Activated naive CD8-positive, alpha-beta T cell treated with anti-CD3 and anti-CD28 coated beads, Interleukin-2, amount 10 ng/mL, durations not matched to agents 7 days and 5 days (primary cell): ENCODE results near the gene ANKRD11. TPM values are rescaled to one million over a fixed set of nuclear protein-coding genes. Genes with fewer than 3 reads are reported as not detected.

Source experiments
- ATAC-seq: fragments of 150-1000 bp; cut with Tn5 transposase; one replicate; pipeline ENCODE4 v1.10.0; 2021; ENCODE audit warnings: low read depth, moderate library complexity
- POLR2A ChIA-PET: fragments of 350-600 bp; sonication (Branson Sonifier 250); formaldehyde crosslinking; loops from one replicate; lab custom pipeline; 2021; ENCODE audit warnings: antibody characterized with exemption; lab: Charles Lee
- DNase-seq: peaks from one replicate; pipeline ENCODE4 v3.0.0; 2021
- H3K27ac Mint-ChIP-seq: one replicate; pipeline ENCODE4 v1.8.0; 2022; ENCODE audit warnings: mild to moderate bottlenecking, mixed read lengths
- H3K27me3 Mint-ChIP-seq: one replicate; pipeline ENCODE4 v1.8.0; 2022; ENCODE audit warnings: mild to moderate bottlenecking, moderate library complexity, mixed read lengths
- H3K36me3 Mint-ChIP-seq: one replicate; pipeline ENCODE4 v1.8.0; 2021; ENCODE audit warnings: mild to moderate bottlenecking, mixed read lengths
- H3K4me1 Mint-ChIP-seq: one replicate; pipeline ENCODE4 v1.8.0; 2021; ENCODE audit warnings: mixed read lengths
- H3K4me3 Mint-ChIP-seq: one replicate; pipeline ENCODE4 v1.8.0; 2022; ENCODE audit warnings: mild to moderate bottlenecking, moderate library complexity, mixed read lengths
- H3K9me3 Mint-ChIP-seq: one replicate; pipeline ENCODE4 v1.8.0; 2021; ENCODE audit warnings: mixed read lengths
- total RNA-seq, 2 experiments: library from RNA; stranded (reverse); gene quantifications; one replicate each; pipeline ENCODE4 v1.2.3, GENCODE V29; 2021

Gene ANKRD11
- total RNA-seq, 2 experiments from 2014 or later, result 213 to 217 TPM

DNA sequence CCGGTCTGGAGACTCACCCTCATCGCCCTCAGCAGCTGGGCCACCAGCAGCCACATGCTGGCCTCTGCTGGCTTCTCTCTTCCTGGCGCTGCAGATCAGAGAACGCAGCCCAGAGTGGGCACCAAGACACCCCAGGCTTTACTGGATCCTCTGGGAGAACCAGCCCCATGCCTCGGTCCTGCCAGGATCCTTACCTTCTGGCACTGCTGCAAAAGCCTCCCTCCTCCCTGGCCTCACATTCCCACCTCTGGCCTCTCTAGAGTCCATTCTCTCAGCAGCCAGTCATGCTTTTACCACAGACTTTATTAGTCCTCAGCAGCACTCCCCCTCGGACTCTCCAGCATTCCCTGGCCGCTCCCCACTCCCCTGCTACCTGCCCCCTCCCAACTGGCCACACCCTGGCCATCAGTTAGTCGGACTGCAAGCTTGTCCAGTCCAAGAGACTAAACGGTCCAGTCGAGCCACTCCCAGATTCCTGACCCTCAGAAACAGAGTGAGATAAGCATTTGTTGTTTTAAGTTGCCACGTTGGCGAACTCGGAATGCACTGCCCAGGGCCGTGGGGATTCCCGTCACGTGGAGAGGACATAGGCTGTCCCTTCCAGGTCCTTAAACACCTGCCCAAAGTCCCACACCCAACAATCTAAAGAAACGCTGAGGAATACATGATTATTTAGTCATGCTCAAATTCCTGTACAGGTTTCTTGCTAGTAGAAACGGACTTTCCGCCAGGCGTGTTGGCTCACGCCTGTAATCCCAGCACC is 11.9 kb upstream of the ANKRD11 start:
- POLR2A ChIA-PET, result interaction anchor here (1.2 kb wide), 1 partner anchor 13 kb away, joined by 4 read pairs; no protein-coding TSS in a partner anchor
- ATAC-seq, result no peak
- H3K4me3 Mint-ChIP-seq, result no peak overlapping the region

DNA sequence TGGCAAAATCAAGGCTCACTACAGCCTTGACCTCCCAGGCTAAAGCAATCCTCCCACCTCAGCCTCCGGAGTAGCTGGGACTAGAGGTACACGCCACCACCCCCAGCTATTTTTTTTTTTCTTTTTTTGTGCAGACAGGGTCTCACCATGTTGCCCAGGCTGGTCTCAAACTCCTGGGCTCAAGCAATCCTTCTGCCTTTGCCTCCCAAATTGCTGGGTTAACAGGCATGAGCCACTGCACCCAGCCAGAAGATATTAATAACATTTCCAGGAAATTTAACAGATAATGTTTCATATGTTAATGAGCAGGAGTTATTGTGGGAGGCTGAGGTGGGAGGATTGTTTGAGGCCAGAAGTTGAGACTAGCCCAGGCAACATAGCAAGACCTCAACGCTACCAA is 9.4 kb upstream of the ANKRD11 start:
- Mint-ChIP-seq H3K9me3 (no peaks in the 10 kb centered on the region), H3K27me3 (no peaks in the 10 kb centered on the region), H3K36me3 (no peaks in the 10 kb centered on the region), H3K27ac (no peak overlapping the region), H3K4me3 (no peak overlapping the region), H3K4me1 (peaks cover 4% of the 10 kb centered on the region)
- POLR2A ChIA-PET, result interaction anchor here (0.5 to 0.6 kb wide), 2 partner anchors 9 to 531 kb away, joined by 3 read pairs; no protein-coding TSS in a partner anchor
- no peak for DNase-seq
- ATAC-seq, result no peak

More for the DNA sequence above, 11.9 kb upstream of the ANKRD11 start:
- H3K27me3 Mint-ChIP-seq, result no peaks in the 10 kb centered on the region
- no peaks in the 10 kb centered on the region for H3K9me3 Mint-ChIP-seq
- H3K27ac Mint-ChIP-seq, result no peak overlapping the region
- H3K36me3 Mint-ChIP-seq, result no peaks in the 10 kb centered on the region
- DNase-seq, result no peak
- H3K4me1 Mint-ChIP-seq, result peaks cover 23% of the 10 kb centered on the region

DNA sequence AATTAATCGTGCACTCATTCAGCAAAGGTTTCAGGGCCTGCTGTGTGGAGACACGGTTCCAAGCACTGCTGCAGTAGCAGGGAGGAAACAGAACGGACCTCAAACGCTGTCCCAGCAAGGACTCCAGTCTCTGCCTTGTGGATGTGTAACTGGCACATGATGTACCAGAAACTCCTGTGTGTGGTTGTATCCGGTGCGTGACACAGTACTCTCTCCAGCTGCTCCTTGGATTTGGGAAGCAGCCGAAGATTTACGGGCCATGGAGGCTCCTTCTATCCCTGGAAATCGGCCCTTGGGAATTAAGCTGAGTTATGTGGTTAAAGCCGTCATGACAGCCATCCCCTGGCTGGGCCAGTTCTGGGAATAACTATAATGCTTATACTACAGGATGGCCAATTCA is 8.5 kb upstream of the ANKRD11 start:
- Mint-ChIP-seq H3K4me3 (no peak overlapping the region), H3K4me1 (peaks cover 1% of the 10 kb centered on the region), H3K27ac (no peak overlapping the region), H3K9me3 (no peaks in the 10 kb centered on the region), H3K27me3 (no peaks in the 10 kb centered on the region), H3K36me3 (no peaks in the 10 kb centered on the region)
- ATAC-seq (no peak), DNase-seq (no peak)
- POLR2A ChIA-PET, result no interaction called here

DNA sequence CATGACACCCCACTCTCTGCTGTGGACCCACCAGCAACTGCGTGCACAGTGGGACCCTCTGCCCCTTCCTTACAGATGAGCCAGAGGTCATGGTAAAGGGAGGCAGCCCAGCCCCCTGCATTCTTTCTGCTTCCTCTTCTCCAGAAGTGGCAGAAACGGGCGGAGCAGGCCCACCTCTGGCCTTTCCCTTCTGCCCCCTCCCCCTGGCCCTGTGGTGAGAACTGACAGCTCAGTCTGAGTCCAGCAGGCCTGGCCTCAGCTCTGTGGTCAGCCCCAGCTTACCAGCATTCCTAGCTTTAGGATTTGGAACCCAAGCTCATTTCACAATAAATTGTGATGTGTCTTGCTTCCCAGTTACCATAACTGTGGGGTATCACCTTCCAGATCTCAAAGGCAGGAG is 4.8 kb upstream of the ANKRD11 start:
- ATAC-seq (no peak), DNase-seq (no peak)
- H3K4me3 Mint-ChIP-seq, result no peak overlapping the region
- H3K36me3 Mint-ChIP-seq, result no peaks in the 10 kb centered on the region
- no peaks in the 10 kb centered on the region for H3K9me3 Mint-ChIP-seq
- no peaks in the 10 kb centered on the region for H3K27me3 Mint-ChIP-seq
- POLR2A ChIA-PET, result interaction anchor here (1.1 to 2.7 kb wide), 3 partner anchors 10 to 248 kb away, joined by 3 to 8 read pairs (median 4); partner anchors contain the start of gene SPG7
- no peak overlapping the region for H3K27ac Mint-ChIP-seq
- peaks cover 15% of the 10 kb centered on the region for H3K4me1 Mint-ChIP-seq

DNA sequence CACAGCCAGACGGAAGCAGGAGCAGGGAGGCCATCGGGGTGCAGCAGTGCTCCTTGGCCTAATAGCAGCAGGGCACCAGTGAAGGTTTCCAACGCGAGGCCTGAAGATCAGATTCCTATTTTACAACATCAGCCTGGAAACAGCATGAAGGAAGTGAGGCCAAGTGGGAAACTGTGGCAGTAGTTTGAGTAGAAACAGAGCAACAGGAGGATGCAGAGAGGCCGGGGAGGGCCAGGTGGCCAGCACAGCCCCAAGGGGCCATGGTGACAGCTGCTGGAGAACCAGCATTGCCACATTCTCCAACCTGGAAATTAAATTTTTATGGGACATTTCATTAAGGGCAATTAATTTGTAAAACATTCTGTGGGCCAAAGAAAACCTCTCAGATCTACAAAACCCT is 3.4 kb upstream of the ANKRD11 start:
- Mint-ChIP-seq H3K4me3 (no peak overlapping the region), H3K27ac (peak overlapping the region; percentile 35)
- no peak for ATAC-seq

DNA sequence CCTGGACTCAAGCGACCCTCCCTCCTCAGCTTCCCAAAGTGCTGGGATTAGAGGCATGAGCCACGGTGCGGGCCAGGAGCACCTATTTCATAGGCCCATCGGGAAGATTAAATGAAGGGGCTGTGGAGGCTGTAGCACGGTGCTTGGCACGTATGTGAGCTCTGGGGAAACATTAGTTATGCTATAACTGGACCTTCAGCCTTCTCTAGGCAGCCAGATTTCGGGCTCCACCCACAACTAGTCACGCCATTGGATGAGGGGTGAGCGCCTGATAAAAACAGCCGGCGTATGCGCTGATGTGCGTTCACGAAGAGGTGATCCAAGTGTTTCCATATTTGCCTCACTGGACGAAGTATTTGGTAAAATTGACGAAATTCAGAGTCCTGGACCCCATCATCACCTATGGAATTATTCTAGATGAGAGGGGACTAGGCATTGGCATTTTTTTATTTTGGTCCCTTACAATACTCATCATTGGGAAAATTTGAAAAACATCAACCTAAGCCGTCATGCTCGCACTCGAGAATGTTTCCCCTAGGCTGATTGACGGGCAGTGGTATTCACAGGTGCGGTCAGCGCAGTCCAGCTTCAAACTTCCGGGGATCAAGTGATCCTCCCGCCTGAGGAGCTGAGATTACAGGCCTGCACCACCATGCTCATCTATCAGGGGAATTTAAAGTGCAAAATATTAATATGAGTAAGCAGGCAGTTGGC is 1.8 kb upstream of the ANKRD11 start:
- peak overlapping the region; percentile 94 for H3K27ac Mint-ChIP-seq
- H3K4me1 Mint-ChIP-seq, result peaks cover 29% of the 10 kb centered on the region
- H3K27me3 Mint-ChIP-seq, result no peaks in the 10 kb centered on the region
- ATAC-seq, result no peak
- DNase-seq, result no peak
- POLR2A ChIA-PET, result interaction anchor here (5.9 kb wide), 1 partner anchor 15 kb away, joined by 88 read pairs; the partner anchor contains the start of gene SPG7
- H3K9me3 Mint-ChIP-seq, result no peaks in the 10 kb centered on the region
- H3K4me3 Mint-ChIP-seq, result peak overlapping the region; percentile 91
- H3K36me3 Mint-ChIP-seq, result peaks cover 9% of the 10 kb centered on the region

More for the DNA sequence above, 3.4 kb upstream of the ANKRD11 start:
- Mint-ChIP-seq H3K9me3 (no peaks in the 10 kb centered on the region), H3K4me1 (peaks cover 18% of the 10 kb centered on the region), H3K36me3 (peaks cover 4% of the 10 kb centered on the region), H3K27me3 (no peaks in the 10 kb centered on the region)
- POLR2A ChIA-PET, result no interaction called here
- no peak for DNase-seq

DNA sequence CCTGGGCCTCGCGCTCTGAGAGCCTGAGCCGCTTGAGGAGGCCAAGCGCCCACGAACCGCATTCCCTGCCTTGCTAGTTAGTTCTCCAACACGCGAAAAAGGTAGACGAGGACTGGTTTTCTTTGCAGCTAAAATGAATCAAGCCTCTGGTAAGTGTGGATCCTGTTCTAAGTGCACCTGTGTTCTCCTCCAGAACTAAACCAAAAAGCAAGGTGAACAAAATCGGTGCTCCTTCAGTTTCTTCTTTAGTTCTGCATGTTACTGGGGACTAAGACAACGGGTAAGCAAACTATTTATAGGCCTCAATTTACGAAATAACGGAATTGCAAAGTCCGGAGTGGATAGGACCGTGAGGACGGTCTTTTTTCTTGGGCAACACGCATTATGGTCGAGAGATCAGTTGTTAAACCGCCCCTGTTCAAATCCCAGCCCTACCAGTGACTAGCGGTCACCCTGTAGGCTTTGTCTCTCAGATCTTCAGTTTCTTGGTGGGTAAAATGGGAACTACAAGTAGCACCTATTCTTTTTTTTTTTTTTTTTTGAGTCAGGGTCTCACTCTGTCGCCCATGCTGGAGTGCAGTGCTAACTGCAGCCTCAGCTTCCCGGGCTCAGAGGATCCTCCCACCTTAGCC is 993 bp upstream of the ANKRD11 start:
- DNase-seq (no peak), ATAC-seq (no peak)
- H3K27me3 Mint-ChIP-seq, result no peaks in the 10 kb centered on the region
- H3K27ac Mint-ChIP-seq, result peak overlapping the region; percentile 94
- POLR2A ChIA-PET, result interaction anchor here (0.7 to 5.9 kb wide), 3 partner anchors 8 to 45 kb away, joined by 3 to 88 read pairs (median 3); partner anchors contain the start of gene SPG7
- H3K36me3 Mint-ChIP-seq, result peaks cover 12% of the 10 kb centered on the region
- H3K9me3 Mint-ChIP-seq, result no peaks in the 10 kb centered on the region
- peak overlapping the region; percentile 91 for H3K4me3 Mint-ChIP-seq
- peaks cover 34% of the 10 kb centered on the region for H3K4me1 Mint-ChIP-seq

DNA sequence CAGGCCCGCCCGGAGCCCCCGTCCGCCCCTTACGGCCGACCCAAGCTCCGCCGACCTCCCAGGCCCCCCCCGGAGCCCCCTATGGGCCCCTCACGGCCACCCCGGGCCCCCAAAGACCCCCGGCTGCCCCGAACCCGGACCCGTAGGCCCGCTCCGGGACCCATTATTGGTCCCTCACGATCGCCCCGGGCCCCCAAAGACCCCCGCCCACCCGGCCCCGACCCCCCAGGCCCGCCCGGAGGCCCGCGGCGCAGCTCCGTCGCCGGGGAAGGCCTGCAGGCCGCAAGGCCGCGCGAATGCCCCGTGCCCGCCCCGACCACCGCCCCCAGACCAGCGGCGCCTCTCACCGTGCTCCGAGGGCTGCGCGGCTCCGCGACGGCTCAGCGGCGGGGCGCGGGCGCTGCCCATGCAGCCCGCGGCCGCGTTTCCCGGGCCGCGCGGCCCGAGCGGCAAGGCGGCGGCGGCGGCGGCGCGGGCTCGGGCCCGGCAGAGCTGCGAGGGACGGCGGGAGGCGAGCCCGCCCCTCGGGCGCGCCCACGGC is 393 bp downstream of the ANKRD11 start:
- no peak for DNase-seq
- peaks cover 14% of the 10 kb centered on the region for H3K36me3 Mint-ChIP-seq
- H3K9me3 Mint-ChIP-seq, result no peaks in the 10 kb centered on the region
- peaks cover 44% of the 10 kb centered on the region for H3K4me1 Mint-ChIP-seq
- no peak overlapping the region for H3K27ac Mint-ChIP-seq
- no peak overlapping the region for H3K4me3 Mint-ChIP-seq
- H3K27me3 Mint-ChIP-seq, result no peaks in the 10 kb centered on the region
- POLR2A ChIA-PET, result interaction anchor here (0.8 to 5.9 kb wide), 11 partner anchors 17 to 174 kb away, joined by 3 to 88 read pairs (median 7); partner anchors contain the start of gene SPG7
- ATAC-seq, result no peak

DNA sequence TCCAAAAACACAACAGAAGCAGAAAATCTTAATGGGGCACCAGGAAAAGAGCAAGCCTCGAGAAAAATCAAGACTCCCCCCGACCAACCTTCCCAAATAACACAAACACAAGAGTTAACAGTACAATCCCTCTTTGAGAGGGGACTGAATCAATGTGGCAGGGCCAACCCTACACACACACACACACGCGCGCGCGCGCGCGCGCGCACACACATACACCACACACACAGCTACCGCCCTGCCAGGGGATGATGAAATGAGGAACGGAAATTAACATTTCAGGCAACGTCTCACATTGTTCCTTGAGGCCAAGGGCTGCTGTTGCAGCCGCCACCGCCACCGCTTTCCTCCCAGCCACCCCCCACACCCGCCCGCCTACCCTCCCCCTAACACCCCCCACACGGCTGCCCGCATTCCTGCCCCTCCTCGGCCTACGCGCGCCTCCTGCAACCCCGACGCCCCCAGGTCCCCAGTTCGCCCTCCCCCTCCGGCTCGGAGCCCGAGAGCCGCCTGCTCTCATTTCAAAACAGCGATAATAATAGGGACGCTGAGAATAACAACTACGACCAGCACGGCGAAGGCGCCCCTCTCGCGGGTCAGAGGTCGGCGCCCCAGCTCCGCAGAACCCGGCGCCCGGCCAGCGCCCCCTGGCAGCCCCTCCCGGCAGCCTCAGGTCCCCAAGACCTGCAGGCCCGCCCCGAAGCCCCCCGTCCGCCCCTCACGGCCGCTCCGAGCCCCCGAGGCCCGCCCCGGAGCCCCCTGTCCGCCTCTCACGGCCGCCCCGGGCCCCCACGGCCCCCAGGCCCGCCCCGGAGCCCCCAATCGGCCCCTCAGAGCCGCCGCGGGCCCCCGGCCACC is 1.1 kb downstream of the ANKRD11 start:
- Mint-ChIP-seq H3K4me3 (peak overlapping the region; percentile 92), H3K27ac (peak overlapping the region; percentile 95), H3K36me3 (peaks cover 14% of the 10 kb centered on the region), H3K4me1 (peaks cover 51% of the 10 kb centered on the region), H3K27me3 (no peaks in the 10 kb centered on the region), H3K9me3 (no peaks in the 10 kb centered on the region)
- POLR2A ChIA-PET, result interaction anchor here (0.6 to 5.9 kb wide), 20 partner anchors 12 to 384 kb away, joined by 3 to 88 read pairs (median 4); partner anchors contain the start of genes SPG7 and TCF25
- peak; percentile 34 for ATAC-seq
- DNase-seq, result peak; percentile 80

DNA sequence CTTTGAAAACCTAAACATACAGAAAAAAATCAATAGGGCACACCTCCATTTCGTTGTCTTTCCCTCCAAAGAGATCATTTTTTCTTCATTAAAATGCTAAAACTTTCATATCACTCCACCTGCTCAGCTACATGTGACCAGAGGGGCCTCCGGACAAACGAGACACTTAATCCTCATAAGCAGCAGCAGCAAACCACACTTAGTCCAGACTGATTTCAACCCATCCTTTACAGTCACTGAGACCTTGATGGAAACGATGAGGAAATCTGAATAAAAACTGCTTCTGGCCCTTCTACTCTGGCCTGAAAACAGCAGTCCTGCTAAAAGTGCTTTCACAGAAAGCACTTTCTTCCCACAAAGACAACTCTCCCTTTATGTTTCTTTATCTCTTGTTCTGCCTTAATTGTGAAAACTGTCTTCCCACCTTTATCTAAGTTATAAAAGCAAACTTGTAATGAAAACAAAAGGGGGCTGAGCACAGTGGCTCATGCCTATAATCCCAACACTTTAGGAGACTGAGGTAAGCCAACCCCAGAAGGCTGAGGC is 4.6 kb downstream of the ANKRD11 start:
- H3K27me3 Mint-ChIP-seq, result no peaks in the 10 kb centered on the region
- H3K9me3 Mint-ChIP-seq, result no peaks in the 10 kb centered on the region
- ATAC-seq, result no peak
- DNase-seq, result no peak
- H3K4me1 Mint-ChIP-seq, result peaks cover 67% of the 10 kb centered on the region
- peaks cover 30% of the 10 kb centered on the region for H3K36me3 Mint-ChIP-seq
- peak overlapping the region; percentile 72 for H3K27ac Mint-ChIP-seq
- peak overlapping the region; percentile 76 for H3K4me3 Mint-ChIP-seq
- POLR2A ChIA-PET, result interaction anchor here (0.6 to 1.5 kb wide), 9 partner anchors 13 to 214 kb away, joined by 3 to 6 read pairs (median 3); partner anchors contain the start of gene SPG7

DNA sequence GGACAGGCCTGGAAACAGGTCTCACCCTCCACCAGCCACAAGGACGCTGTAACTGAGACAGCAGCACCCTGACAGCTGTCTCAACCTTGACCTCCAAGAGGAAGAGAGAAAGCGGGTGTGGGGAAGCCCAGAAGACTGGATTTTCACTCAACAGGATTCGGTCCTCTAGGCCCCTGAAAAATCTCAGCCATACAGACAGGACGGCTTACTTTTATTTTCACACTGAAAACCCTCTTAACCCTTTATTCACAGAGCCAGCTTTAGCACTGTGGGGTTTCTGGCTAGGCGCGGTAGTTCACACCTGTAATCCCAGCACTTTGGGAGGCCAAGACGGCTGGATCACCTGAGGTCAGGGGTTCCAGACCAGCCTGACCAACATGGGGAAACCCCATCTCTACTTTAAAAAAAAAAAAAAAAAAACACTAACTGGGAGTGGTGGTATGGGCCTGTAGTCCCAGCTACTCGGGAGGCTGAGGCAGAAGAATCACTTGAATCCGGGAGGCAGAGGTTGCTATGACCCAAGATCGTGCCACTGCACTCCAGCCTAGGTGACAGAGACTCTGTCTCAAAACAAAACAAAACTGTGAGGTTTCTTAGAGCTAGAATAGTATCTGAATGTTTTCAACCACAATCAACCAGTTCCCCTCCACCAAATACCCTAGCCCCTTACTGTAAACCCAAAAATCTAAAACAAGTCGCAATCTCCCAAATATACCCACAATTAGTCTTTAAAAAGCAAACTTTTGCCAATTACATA is 5.3 kb downstream of the ANKRD11 start:
- no peaks in the 10 kb centered on the region for H3K9me3 Mint-ChIP-seq
- no peak for ATAC-seq

More for the DNA sequence above, 5.3 kb downstream of the ANKRD11 start:
- H3K4me1 Mint-ChIP-seq, result peaks cover 70% of the 10 kb centered on the region
- POLR2A ChIA-PET, result interaction anchor here (0.7 to 1.6 kb wide), 11 partner anchors 12 to 215 kb away, joined by 3 to 6 read pairs (median 3); partner anchors contain the start of gene SPG7
- peaks cover 30% of the 10 kb centered on the region for H3K36me3 Mint-ChIP-seq
- peak overlapping the region; percentile 76 for H3K4me3 Mint-ChIP-seq
- DNase-seq, result no peak
- H3K27ac Mint-ChIP-seq, result peak overlapping the region; percentile 72
- no peaks in the 10 kb centered on the region for H3K27me3 Mint-ChIP-seq
